ENCODE results near the gene GPR83.
"Not testable (repeated sequence)": the region's sequence is repeated elsewhere in the genome, so short reads cannot be mapped to it uniquely, and the experiment has no call there.

GPR83 gene

DNA sequence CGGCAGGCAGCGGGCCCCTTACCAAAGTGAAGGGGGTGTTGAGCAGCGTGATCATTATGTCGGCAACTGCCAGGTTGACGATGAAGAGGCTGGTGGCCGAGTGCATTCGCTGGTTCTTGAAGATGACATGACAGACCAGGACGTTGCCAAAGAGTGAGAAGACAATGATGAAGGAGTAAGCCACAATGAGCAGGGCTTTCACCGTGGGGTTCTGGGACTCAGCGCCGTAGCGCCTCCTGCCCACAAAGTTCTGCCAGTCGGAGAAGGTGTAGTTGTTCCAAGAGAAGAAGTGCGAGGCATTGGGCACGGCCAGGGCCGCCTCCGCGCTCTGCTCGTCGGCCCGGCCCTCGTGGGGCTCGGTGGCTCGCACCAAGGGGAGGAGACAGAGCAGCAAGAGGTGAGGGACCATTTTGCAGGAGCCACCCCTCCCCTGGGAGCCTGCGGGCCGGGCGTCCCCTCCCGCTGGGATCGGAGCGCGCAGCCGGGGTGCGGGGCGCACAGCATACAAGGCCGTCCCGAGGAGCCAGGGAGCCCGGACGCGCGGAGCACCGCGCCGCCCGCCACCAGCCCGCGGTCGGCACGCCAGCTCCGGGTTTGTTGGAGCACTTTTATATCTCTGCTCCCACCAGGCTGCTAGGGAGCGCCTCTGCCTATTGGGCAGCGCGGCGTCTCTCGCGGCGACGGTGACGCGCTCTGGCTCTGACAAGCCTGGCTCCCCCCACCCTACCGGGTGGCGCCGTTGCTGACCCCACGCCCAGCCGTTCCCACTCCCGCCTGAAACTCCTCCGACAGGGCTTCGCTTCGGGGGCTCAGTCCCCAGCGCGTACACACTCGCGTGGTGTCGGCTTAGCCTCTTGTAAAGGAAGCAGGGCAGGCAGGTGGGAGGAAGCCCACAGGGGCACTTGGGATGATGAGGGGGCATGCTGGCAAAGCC, at the start of gene GPR83:
TSS of gene GPR83 (minus strand) at position 581 of the 934 bp plus-strand sequence. CDS start at position 409, 172 bp downstream.
- in situ Hi-C loops (cut with MboI; ENCODE audit: low sequenced_read_pairs): no loop called here

- in situ Hi-C loops (cut with MboI; ENCODE audit: low sequenced_read_pairs): no loop called here
These were observed 48.8 kb upstream of the GPR83 start for GRCh38 chr11:94450048-94450447.

DNA sequence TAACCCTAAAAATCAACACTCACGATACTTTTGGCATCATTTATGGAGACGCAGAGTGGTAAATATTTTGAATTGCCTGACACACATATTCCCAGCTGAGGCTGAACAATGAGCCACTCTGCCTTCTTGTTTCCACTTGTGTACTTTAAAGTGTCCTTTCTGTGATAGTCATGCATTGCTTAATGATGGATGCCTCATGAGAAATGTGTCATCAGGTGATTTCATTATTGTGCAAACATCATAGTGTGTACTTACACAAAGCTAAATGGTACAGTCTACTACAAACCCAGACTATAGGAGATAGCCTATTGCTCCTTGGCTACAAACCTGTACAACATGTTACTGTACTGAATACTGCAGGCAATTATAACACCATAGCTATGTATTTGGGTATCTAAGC, 48.2 kb upstream of the GPR83 start:
- in situ Hi-C loops (cut with MboI; ENCODE audit: low sequenced_read_pairs): no loop called here

GRCh38 chr11:94449029-94449428, 47.8 kb upstream of the GPR83 start:
- in situ Hi-C loops (cut with MboI; ENCODE audit: low sequenced_read_pairs): no loop called here

DNA sequence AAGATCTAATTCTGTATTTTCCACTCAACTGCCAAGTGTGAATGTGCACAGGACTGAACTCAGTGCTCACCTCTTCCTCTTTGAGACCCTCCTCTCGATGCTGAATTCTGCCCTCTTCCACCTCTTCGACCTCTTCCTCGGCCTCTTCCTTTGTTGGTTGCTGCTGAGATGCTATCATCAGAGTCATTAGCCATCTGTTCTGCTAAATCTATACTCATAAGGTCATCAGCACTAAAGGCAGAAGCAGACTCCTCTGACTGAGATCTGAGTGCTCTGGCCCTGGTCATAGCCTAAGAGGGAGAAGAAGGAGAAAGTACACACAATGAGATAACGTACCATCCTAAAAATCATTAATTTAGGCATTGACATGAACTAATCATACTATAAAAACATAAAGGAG, 45.9 kb upstream of the GPR83 start:
- in situ Hi-C loops (cut with MboI; ENCODE audit: low sequenced_read_pairs): no loop called here

DNA sequence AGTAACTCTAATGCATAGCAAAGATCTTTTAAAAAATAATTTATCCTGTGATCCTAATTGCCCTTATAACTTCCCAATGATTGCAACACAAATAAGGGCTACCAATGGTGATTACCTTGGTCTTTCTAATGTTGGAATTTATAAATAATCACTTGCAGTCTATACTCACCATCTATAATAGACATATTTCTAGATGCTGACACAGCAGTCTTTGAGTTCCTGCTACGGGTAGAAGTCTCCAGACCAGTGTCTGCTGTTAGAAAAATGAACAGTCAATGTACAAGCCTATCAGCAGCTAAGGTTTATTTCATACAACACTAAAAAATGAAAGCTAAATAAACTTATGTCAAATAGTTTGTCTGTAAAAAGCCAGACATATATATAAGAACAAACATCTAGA, 44.4 kb upstream of the GPR83 start:
- in situ Hi-C loops (cut with MboI; ENCODE audit: low sequenced_read_pairs): no loop called here

- in situ Hi-C loops (cut with MboI; ENCODE audit: low sequenced_read_pairs): no loop called here
These were observed 31.8 kb upstream of the GPR83 start for GRCh38 chr11:94433049-94433448.

DNA sequence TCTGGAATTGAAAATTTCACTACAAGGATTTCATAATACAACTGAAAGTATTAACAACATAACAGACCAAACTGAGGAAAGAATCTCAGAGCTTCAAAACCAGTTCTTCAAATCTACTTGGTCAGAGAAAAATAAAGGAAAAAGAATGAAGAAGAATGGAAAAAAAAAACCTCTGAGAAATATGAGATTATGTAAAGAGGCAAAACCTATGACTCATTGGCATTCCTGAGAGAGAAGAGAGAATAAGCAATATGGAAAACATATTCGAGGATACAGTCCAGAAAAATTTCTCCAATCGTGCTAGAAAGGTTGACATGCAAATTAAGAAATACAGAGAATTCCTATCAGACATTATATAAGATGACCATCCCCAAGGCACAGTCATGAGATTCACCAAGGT, 23.4 kb upstream of the GPR83 start:
- in situ Hi-C loops (cut with MboI; ENCODE audit: low sequenced_read_pairs): no loop called here

DNA sequence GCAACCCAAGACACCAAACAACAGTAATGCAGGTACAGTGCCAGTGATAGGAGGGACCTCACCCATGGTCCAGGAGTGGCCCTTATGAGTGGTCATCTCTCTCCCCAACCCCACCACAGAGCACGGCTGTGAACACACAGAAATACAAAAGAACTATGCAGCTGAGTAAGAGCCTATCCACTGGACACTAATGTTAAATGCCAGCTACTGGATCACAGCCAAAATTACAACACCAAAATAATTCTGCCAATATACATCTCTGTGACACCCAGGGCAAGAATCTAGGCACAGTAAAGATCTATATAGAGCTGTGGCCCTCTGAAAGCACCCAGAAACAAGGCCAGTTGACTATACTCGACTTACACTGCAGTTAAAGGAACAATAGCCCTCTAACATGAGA, 22.8 kb upstream of the GPR83 start:
- in situ Hi-C loops (cut with MboI; ENCODE audit: low sequenced_read_pairs): no loop called here

GRCh38 chr11:94423507-94423906, 22.3 kb upstream of the GPR83 start:
- in situ Hi-C loops (cut with MboI; ENCODE audit: low sequenced_read_pairs): no loop called here

GRCh38 chr11:94418123-94418765, 17.0 kb upstream of the GPR83 start:
- in situ Hi-C loops (cut with MboI; ENCODE audit: low sequenced_read_pairs): no loop called here

DNA sequence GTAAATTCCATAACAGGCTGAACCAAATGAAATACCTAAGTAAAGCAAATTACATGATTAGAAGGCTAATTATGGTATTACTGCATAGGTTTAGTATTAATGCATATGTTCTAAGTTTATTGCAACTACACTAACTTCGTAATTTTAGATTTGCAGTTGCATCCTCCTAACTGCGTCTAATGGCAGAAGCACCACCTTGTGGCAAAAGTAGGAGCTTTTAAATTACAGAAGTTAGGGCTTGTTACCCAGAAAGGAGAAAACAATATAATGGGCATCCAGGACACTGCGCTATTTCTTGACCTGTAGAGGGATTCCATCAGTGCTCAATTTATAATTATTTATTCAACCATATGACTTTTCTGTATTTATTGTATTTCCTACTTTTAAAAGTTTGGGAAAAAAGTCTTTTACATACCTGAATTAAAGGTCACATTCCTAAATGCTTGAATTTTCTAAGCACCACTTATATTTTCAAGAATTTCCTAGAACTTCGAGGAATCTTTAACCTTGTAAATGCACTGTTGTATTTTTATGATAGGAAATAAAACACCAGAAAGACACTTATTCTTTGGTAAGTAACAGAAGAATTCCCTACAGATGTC, 16.3 kb upstream of the GPR83 start:
- in situ Hi-C loops (cut with MboI; ENCODE audit: low sequenced_read_pairs): no loop called here

- in situ Hi-C loops (cut with MboI; ENCODE audit: low sequenced_read_pairs): no loop called here
These were observed 4.0 kb upstream of the GPR83 start for GRCh38 chr11:94405062-94405833.

- in situ Hi-C loops (cut with MboI; ENCODE audit: low sequenced_read_pairs): no loop called here
These were observed 1.1 kb upstream of the GPR83 start for GRCh38 chr11:94402355-94402754.

DNA sequence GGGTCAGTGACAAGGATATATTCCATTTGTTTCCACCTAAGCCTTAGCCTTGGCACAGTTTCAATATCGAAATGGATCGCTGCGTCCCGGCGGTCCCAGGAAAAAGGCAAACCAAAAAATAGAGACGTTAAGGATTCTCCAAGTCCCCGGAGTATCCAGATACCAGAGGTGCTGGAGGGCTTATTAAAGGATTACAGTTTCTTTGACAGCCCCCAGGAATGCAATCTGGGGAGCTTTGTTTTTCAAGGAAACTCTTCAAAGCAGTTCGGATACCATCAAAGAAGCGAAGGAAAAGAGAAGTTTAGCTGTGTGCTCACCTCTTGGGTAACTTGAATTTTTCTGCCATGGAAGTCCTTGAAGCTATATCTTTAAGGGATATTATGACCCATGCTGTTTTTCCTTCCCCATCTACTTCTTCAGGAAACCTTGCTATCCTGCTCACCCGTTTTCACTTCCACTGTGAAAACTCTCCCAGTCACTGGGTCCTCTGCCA, 600 bp upstream of the GPR83 start:
- in situ Hi-C loops (cut with MboI; ENCODE audit: low sequenced_read_pairs): no loop called here

- in situ Hi-C loops (cut with MboI; ENCODE audit: low sequenced_read_pairs): no loop called here
These were observed 771 bp downstream of the GPR83 start for GRCh38 chr11:94400457-94400838.

- in situ Hi-C loops (cut with MboI; ENCODE audit: low sequenced_read_pairs): no loop called here
These were observed 1.2 kb downstream of the GPR83 start for GRCh38 chr11:94400050-94400449.

DNA sequence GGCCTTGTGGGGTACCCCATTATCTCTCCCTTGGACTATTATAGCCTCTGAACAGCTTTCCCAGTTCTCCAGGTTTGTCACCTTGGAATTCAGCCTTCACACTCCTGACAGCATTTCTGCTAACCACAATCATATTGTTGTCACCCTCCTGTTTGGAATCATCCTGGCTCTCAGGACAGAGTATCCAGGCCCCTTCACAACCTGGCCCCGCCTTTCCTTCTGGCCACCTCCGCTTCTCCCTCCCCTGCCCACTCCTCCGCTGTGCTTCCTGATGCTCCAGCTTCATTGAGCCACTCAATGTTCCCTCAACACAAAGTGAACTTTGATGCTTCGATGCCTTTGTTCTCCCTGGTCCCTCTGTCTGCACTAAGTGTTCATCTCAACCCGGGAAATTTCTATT, 3.1 kb downstream of the GPR83 start:
- in situ Hi-C loops (cut with MboI; ENCODE audit: low sequenced_read_pairs): no loop called here

DNA sequence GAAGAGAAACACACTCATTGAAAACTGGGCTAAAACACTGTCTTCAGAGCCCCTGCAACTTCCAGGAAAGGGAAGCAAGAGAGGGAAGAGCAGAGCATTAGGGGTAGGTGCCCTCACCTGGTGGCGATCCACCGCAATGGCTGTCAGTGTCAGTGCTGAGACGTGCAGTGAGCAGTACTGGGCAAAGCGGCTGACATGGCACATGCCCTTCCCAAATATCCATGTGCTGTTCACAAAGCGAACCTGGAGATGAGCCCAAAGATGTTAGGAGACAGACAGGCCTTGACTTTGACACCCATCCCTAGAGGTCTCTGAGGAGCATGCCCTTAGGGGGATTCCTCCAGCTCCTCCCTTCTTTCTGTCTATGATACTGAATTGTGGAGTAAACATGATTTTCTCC, 4.9 kb downstream of the GPR83 start:
- in situ Hi-C loops (cut with MboI; ENCODE audit: low sequenced_read_pairs): no loop called here

DNA sequence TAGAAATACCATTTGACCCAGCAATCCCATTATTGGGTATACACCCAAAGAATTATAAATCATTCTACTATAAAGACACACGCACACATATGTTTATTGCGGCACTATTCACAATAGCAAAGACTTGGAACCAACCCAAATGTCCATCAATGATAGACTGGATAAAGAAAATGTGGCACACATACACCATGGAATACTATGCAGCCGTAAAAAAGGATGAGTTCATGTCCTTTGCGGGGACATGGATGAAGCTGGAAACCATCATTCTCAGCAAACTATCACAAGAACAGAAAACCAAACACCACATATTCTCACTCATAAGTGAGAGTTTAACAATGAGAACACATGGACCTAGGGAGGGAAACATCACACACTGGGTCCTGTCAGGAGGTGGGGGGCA, 9.3 kb downstream of the GPR83 start:
- in situ Hi-C loops (cut with MboI; ENCODE audit: low sequenced_read_pairs): not testable (repeated sequence)

DNA sequence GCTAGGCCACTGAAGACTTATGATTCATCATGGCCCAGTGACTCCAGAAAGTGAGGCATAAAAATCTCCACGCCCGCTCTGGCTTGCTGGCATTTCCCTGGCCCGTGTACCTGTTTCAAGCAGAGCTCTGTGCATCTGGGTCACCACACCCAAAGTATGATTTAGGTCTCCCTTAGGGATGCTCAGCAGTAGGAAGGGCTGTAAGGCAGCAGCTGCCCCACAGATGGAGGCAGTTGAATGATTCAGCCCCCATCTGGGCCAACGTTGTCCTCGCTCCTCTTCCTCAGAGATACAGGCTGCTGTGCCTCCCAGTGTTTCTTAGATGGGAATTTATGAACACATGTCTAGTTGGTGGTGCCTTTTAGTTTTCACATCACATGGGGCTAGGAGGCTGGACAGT, 21.6 kb downstream of the GPR83 start:
- in situ Hi-C loops (cut with MboI; ENCODE audit: low sequenced_read_pairs): no loop called here

All from HL-60/S4 treated with phorbol 12-myristate 13-acetate at 8.2 ng/mL for 4 days and 3 days (cell line).